AG09309 (cell line): ENCODE data around the gene PDE10A.

Experiments used
- DNase-seq: peaks from one replicate; pipeline ENCODE4 v3.0.0-alpha.2; 2010; ENCODE audit warnings: low read depth
- H3K4me3 ChIP-seq: 2 replicates; pipeline ENCODE4 v1.5.1; 2011; ENCODE audit warnings: mild to moderate bottlenecking, low read depth, low read length, moderate library complexity; ENCODE audit not compliant: control insufficient read depth
- CTCF ChIP-seq: IDR thresholded peaks from 2 replicates; pipeline ENCODE4 v1.5.1; 2011; ENCODE audit warnings: mild to moderate bottlenecking, low read depth, low read length, inconsistent platforms; ENCODE audit not compliant: insufficient read depth, control insufficient read depth; ENCODE audit errors: missing control alignments

Gene PDE10A

GRCh38 chr6:165678904-165679303 is 15.9 kb upstream of the PDE10A start:
- H3K4me3 ChIP-seq: no peak overlapping the region
- TF ChIP-seq CTCF: no peak
- no peak for DNase-seq

- no peak for TF ChIP-seq CTCF
- DNase-seq: no peak
- no peak overlapping the region for H3K4me3 ChIP-seq
These were observed 15.4 kb upstream of the PDE10A start for GRCh38 chr6:165678429-165678828.

GRCh38 chr6:165677091-165677490 is 14.1 kb upstream of the PDE10A start:
- H3K4me3 ChIP-seq: no peak overlapping the region
- DNase-seq: no peak
- no peak for TF ChIP-seq CTCF

GRCh38 chr6:165676435-165677068 is 13.5 kb upstream of the PDE10A start:
- no peak for DNase-seq
- H3K4me3 ChIP-seq: no peak overlapping the region
- TF ChIP-seq CTCF: no peak

GRCh38 chr6:165675120-165675519 is 12.1 kb upstream of the PDE10A start:
- no peak for TF ChIP-seq CTCF
- no peak overlapping the region for H3K4me3 ChIP-seq
- no peak for DNase-seq

- no peak overlapping the region for H3K4me3 ChIP-seq
- no peak for TF ChIP-seq CTCF
- no peak for DNase-seq
These were observed 11.4 kb upstream of the PDE10A start for GRCh38 chr6:165674155-165675029.
